NCI-H510A treated with DMSO at 0.1 percent for 48 hours (cell line): ENCODE measurements around the gene PAIP2.
"Not testable (repeated sequence)": the region's sequence is repeated elsewhere in the genome, so short reads cannot be mapped to it uniquely, and the experiment has no call there.

Experiments used
- DNase-seq: peaks from one replicate; lab custom pipeline; 2025; lab: John Stamatoyannopoulos, UW

Gene PAIP2, protein sequence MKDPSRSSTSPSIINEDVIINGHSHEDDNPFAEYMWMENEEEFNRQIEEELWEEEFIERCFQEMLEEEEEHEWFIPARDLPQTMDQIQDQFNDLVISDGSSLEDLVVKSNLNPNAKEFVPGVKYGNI

DNA sequence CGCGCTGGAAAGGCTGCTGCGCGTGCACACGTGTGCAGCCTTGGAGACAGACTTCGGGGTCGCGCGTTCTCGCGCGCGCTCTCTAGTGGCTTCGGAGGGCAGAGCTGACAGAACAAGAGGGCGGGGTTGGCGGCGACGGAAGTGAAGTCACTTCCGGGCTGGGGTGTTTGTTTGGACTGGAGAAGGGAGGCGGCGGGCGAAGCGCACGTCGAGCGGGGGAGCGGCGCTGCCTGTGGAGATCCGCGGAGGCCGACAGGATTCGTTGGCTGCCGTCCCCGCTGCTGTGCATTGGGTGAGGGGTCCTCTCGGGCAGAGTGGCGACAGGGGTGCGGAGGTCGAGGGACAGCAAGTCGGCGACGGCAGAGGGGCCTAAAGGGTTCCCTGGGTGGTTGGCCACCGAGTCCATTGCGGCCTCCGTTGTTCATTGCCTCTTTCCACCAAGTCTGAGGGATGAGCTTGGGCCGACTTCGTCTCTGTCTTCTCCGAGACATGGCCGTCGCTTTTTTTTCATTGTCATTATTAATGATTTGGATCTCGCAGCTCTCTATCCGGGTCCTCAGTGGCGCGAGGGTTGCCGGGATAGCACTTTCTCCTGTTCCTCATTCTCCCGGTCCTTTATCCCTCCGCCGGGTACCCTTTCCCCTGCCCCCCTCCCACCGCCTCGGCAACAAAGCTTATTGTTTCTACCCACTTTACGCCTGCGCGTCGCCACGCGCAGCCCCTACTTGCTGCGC is at the start of gene PAIP2:
Gene PAIP2, plus strand, starts transcription at position 166 of the 734 bp plus-strand sequence. CDS start 21,931 bp downstream, outside the sequence.
- DNase-seq: peak; percentile 90

DNA sequence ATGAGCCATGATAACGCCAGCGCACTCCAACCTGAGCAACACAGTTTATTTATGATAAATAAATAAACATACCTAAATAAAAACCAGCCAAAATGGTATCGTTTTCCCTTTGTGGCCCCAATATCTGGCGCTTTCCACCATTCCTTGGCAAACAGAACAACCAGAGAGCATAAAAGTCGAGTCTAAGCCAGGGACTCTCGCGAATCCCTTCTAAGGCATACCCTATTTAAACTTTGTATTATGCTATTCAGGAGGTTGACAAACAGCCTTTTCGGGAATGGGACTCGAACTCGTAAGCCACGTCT is 48.5 kb upstream of the PAIP2 start:
- DNase-seq: no peak

DNA sequence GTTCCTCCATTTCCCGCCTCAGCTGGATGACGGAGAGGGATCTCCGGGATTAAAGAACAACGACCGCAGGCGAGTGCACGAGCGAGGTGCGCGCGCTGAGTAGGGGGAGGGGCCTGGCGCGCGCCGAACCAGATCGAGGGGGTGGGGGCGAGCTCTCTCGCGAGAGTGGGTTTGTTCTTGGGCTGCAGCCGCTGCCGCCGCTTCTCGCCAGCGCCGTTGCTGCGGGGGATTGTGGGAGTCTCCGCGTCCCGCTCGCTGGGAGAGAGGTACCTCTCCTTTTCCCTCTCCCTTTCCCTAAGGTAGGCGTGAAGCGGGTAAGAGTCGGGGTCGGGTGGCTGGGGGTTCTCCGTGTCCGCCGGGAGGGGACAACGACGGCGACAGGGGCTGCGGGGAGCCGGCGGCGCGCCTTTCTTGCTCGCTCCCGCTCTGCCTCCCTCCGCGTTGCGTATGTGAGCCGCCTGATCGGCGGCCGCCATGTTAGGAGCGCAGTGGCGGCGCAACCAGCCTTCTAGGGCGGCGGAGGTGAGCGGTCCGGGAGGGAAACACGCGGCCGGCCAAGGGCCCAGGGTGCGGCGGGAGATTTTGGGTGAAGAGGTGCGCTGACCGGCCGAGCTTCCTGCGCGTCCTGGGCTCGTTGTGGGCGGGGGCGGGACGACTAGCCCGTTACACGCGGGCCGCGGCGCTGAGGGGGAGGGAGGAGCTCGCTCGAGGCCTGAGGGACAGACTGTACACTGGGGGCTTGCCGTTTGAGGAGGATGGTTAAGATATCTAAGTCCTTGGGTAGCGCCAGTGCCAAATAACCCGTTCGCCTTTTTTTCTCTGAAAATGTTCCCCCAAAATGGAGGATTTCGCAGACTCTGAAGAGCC is 47.9 kb upstream of the PAIP2 start, which contains the start of gene MATR3:
Gene MATR3, plus strand, starts transcription at position 234 of the 867 bp plus-strand sequence. CDS start 13,676 bp downstream, outside the sequence.
- peak; percentile 88 for DNase-seq

DNA sequence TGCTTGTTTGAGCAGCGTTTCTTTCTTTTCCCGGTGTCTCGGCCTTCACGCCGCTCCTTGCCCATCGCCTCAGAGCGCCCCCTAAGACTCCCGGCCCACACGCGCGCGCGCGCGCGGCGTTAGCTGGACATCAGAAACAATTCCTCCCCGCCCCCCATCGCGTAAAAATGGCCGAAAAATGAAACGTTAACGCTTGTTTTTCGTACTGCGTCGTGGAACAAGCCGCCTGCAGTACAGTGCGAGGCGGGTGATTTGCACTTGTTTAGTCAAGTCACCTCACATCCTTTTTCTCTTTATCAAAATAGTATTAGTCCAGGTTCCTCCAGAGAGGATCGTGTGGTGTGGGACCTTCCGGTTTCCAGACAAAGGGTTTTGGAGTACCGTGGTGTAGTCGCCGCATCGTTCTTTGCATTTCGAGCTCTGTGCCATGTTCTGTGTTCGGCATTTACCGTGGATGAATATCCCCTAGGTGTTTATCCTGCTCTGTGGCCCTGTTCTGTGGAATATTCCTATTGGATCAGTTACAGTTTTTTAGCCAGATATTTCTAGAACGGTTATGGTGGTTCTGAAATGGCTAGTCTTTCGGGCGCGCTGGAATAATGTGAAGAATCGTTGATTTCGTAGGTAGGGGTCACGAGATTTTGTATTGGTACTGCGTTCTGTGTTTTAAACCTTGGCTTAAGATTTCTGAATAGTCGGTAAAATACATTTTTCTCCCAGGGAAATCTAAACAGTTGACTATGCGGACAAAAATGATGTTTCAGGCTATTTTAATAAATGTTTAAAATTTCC is 47.1 kb upstream of the PAIP2 start:
- peak; percentile 42 for DNase-seq

DNA sequence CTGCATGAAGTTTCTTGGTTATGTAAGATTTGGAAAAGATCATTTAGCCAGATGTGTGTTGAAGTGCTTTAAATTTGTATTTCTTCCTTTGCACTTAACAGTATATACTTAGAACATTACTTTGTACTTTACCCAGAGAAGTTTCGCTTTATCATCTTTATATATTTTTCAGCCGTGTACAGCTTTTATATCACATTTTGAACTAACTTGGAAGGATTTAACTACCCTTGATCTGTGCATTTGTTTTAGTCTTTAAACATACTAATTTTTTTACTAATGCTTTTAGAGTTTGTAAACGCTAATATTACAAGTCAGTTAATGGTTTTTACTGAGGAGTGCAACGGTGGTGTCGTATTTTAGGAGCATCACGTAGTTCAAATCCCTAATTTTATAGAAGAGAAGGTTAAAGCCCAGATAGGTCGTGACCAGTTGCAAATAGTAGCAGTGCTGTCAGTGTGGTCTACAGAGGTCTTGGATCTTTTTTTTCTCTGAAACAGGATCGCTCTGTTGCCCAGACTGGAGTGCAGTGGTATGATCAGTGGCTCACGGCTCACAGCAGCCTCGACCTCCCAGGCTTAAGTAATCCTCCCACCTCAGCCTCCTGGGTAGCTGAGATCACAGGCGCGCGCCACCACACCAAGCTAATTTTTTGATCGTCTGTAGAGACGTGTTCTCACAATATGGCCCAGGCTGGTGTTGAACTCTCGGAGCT is 46.2 kb upstream of the PAIP2 start:
- DNase-seq: no peak

DNA sequence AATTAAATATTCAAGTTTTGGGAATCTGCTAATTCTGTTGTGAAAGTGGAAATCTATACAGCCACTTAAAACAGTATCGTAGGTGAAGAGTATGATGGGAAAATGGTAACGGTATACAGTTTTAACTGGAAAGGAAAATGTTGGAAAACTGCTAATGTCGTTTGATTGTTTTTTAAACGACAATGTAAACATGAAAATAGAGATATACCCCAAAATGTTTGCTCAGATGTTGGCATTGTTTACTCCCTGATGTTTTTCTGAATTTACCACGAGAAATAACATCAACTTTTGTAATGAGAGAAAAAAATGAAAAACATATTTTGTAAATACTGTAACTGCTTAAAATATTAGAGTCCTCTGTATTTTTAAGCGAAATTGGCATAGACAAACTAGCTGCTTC is 45.5 kb upstream of the PAIP2 start:
- DNase-seq: no peak

DNA sequence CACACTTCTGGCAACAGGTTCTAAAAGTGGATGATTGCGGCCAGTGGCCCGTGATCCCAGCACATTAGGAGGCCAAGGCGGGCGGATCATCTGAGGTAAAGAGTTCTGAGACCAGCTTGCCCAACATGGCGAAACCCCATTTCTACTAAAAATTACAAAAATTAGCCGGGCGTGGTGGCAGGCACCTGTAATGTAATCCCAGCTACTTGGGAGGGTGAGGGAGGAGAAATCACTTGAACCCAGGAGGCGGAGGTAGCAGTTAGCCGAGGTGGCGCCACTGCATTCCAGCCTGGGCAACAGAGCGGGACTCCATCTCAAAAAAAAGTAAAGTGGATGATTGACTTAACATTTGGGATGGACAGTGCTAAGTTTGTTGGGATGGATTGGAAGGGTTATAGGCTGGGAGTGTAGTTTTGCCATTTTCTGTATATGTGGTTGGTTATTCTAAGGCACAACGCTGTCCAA is 44.8 kb upstream of the PAIP2 start:
- no peak for DNase-seq

DNA sequence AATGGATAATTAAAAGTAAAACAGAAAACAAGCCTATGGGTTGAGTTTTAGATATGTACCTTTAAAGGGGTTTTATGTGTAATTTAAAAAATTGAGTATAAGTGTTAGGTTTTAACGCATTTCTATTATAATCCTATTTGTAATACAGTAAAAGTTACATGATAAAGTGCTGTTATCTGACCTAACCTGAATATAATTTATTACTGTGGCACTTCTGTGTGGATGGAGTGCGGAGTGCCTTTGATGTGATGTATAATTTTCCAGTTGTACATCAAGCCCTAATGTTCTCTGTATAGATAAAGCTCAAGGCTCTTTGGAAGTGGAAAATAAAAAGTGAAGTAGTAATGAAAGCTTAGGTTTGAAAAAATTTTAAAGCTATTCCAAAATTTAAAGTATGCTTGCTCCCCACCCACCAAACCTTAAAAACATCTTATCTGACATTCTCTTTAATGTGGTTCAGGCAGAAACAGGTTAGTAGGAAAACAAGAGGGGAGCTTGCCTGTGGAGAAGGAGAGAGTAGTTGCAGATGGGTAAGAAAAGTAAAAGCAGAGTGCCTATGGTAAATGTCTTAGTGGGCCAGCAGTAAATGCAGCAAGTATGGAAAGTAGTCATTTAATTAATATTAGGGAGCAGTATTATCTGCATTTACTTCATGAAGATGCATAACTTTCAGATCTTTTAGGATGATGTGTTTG is 44.1 kb upstream of the PAIP2 start:
- DNase-seq: no peak

DNA sequence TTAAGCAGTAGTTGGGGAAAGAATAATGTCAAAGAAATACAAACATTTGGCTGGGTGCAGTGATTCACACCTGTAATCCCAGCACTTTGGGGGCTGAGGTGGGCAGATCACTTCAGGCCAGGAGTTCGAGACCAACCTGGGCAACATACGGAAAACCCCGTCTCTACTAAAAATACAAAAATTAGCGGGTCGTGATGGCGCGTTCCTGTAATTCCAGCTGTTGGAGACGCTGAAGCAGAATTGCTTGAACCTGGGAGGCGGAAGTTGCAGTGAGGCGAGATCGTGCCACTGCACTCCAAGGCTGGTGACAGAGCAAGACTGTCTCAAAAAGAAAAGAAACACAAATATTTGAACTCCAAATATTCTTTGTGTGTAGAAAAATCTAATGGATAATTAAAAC is 43.4 kb upstream of the PAIP2 start:
- DNase-seq: no peak

DNA sequence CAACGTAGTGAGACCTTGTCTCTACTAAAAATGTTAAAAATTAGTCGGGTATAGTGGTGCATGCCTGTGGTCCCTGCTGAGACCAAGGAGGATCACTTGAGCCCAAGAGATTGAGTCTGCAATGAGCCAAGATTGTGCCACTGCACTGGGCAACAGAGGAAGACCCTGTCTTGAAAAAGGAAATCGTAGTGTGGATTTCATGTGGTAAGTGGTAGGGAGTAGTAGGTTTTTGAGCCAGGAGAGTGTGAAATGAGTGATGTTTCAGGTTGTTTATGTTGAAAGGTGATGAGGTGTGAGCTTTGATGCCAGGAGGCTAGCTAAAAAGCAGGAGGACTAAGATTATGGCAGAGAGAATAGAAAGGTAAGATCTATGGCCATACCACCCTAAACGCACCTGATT is 42.2 kb upstream of the PAIP2 start:
- DNase-seq: no peak

DNA sequence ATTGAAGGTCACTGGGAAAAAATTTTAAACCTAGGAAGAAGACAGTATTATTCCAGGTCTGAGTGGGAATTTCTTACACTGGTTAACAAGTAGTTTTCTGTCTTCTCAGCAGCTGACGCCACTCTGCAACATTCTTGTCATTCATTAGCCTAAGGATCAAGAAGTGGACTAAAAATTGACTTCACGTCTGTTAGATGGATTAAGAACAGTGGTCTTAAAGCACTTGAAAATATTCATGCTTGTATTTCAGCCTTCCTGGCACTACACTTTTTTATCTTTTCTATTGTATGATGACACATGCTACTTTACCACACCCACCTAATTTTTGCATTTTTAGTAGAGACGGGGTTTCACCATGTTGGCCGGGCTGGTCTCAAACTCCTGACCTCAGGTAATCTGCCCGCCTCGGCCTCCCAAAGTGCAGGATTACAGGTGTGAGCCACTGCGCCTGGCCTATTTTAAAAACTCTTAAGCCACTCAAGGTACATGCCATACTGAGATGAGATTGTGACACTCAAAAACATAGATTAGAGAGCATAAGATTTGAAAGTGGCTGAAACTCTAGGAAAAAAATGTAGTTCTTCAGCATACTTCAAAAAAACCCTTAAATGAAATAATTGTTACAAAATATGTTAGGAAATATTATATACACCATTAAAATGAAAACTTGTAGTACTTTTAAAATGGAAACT is 39.7 kb upstream of the PAIP2 start:
- DNase-seq: no peak

DNA sequence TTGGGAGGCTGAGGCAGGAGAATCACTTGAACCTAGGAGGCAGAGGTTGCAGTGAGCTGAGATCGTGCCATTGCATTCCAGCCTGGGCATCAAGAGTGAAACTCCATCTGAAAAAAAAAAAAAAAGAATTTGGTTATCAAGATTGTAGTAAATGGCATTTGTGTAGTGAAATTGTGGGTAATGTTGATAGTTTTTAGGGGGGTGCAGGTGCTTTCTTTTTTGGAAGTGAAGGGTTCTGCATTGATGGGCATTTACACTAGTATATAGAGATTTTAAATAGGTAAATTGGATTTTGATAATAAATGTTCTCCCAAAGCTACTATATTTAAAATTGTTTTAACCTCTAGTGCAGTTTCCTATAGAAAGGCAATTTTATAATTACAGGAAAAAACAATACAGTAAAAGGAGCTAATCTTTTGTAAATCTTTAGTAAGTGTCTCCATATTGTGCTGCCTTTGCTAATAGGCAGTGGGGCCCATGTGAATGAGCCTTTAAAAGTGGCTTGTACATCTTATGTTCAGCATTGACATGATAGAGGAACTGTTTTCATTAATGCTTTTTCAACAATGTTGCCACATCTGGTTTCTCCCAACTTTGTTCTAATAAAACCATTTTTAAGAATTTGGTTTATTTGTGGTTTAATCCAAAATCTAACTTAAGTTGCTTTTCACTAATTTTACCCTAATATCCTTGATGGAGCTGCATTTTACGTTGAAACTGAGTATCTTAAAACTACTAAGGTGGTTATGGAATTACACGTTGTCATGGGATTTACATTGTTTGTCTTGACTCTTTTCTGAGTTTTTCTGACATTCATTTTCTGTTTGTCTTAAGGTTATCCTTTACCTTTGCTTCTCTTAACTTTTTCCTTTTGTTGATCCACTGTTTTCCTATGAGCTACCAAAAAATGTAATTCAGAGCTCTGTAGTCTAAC is 37.0 kb upstream of the PAIP2 start:
- DNase-seq: no peak

DNA sequence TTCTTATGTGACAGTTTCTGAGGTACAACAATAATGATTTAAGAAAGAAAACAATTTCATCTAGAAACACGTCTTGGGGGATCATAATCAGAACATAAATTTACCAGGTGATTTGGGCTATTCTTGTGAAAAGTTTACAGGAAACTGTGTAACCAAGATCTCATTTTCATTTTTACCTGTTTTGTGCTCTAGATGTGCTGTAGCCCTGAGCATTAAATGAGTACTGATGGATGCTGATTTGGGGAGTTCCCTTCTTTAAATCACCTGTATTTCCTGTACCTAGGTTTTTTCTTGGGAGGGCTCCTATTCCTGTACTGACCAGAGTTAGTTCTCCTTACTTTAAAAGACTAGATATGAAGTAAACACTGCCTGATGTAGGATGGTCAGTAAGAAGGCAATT is 35.5 kb upstream of the PAIP2 start:
- no peak for DNase-seq

DNA sequence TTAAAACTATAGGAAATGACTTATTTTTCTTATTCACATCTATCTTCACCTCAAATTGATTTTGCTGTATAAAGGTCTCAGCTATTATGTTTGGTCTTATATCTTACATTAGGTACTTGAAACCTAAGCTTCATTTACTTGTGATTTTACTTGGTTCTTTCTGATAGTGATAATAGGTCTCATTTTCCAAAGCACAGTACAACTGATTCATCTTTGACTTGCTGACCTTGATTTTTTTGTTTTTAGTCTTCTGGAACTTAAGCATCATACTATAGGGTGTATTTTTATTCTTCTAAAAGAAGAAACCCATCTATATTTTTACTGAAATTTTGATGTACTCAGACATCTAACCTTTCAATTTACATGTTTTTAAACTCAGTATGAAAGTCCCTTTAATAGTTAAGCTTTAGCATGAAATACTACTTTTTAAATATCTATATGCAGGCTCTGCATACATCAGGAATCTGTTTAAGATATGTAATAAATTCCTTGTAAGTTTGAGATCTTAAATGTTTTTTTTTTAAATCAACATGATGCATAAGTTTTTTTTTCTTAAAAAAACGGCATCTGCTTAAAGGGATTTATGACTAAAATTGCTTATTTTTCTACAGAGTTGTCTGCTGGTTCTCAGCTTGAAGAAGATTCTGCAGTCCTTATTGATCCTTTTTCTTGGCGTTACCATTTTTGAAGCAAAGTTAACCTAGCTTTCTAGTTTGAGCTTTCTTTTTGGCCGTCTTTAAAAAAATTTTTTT is 34.9 kb upstream of the PAIP2 start:
- DNase-seq: no peak

DNA sequence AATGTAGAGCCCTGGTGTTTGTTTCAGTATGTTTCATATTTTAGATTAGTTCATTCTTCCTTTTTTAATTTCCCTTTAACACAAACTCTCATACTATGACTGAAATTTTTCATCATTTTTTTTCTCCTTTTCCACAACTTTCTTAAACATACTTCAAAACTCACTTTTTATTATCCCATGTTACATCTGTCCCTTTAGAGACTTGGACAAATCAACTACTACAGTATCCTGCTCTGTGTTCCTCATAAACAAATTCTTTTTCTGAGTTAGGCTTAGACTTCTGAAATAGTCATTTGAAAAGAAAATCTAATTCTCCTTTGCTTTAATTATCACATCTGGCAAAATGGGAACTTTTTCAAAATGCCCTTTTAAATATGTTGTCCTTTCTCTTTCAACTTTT is 32.9 kb upstream of the PAIP2 start:
- no peak for DNase-seq

DNA sequence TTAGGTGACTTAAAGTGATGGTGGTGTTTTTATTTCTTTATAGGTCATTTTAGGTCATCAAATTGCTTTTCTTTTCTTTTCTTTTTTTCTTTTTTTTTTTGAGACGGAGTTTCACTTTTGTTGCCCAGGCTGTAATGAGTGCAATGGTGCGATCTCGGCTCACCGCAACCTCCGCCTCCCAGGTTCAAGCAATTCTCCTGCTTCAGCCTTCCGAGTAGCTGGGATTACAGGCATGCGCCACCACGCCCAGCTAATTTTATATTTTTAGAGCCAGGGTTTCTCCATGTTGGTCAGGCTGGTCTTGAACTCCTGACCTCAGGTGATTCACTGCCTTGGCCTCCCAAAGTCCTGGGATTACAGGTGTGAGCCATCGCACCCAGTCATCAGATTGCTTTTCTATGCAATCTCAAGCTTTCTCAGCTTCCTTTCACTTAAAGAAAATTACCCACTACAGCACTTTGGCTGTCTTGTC is 30.9 kb upstream of the PAIP2 start:
- DNase-seq: not testable (repeated sequence)

DNA sequence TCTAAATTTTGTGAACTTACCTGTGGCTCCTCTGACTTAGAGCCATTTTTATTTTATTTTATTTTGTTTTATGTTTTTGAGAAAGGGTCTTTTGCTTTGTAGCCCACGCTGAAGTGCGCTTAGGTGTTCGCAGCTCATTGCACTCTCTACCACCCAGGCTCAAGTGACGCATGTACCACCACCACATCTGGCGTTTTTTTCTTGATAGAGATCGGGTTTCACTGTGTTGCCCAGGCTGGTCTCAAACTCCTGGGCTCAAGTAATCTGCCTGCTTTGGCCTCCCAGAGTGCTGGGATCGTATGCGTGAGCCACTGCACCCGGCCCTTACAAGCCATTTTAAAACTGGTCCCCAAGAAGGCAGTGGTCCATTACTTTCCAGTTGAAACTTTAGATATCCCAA is 29.6 kb upstream of the PAIP2 start:
- peak; percentile 23 for DNase-seq

DNA sequence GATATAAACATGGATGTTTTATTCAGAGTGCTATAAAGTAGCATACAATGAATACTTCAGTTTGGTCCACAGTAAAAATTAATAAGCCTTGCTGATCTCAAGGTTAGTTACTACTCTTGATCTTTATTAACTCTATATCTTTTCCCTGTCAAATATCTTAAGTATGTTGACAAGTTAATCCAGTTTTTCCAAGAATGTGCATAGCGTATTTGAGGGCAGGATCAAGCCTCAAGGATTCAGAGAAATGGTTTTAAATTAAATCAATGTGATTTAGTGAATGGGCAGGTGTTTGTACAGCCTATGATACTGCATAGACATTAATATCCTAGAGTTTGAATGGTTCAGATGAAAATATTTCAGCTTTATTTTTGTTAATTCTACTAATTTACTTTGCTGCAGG is 27.4 kb upstream of the PAIP2 start:
- no peak for DNase-seq
